Fibroblast of villous mesenchyme (primary cell): ENCODE measurements around the gene MLXIP. TPM values are rescaled to one million over a fixed set of nuclear protein-coding genes. Genes with fewer than 3 reads are reported as not detected.
"Not testable (repeated sequence)": the region's sequence is repeated elsewhere in the genome, so short reads cannot be mapped to it uniquely, and the experiment has no call there.

Experiments
- DNase-seq: peaks from one replicate; pipeline ENCODE4 v3.0.0-alpha.2; 2010; ENCODE audit warnings: low read depth
- H3K4me3 ChIP-seq: 2 replicates; pipeline ENCODE4 v1.5.1; 2011; ENCODE audit warnings: low read depth, mild to moderate bottlenecking, low read length
- total RNA-seq: library from RNA; depleted of rRNA; stranded (reverse); fragments of >200 nt; gene quantifications from 2 replicates; pipeline ENCODE4 v1.2.3, GENCODE V29; 2012
- TF ChIP-seq, protein P1 (sequence below): IDR thresholded peaks from 2 replicates; pipeline ENCODE4 v1.5.1; 2012; ENCODE audit warnings: low read depth, mild to moderate bottlenecking, low read length; ENCODE audit not compliant: insufficient read depth

The MLXIP gene
- total RNA-seq, 1 donor, result 16.4 TPM

DNA sequence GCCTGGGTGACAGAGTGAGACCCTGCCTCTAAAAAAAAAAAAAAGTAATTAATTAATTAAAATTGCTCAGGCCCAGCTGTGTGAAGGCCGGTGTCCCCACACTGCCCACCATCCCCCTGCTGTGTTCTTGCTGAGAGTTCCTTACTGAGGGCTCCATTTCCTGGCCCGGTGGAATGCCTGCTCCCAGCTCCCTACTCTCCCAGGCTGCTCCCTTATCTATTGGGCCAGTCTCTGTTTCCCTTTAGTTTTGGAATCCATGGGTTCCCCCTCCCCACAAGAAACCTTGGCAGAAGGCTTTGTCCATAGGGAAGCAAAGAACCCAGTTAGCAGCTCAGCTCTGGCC, 19.0 kb downstream of the MLXIP start:
- TF ChIP-seq, protein P1, sequence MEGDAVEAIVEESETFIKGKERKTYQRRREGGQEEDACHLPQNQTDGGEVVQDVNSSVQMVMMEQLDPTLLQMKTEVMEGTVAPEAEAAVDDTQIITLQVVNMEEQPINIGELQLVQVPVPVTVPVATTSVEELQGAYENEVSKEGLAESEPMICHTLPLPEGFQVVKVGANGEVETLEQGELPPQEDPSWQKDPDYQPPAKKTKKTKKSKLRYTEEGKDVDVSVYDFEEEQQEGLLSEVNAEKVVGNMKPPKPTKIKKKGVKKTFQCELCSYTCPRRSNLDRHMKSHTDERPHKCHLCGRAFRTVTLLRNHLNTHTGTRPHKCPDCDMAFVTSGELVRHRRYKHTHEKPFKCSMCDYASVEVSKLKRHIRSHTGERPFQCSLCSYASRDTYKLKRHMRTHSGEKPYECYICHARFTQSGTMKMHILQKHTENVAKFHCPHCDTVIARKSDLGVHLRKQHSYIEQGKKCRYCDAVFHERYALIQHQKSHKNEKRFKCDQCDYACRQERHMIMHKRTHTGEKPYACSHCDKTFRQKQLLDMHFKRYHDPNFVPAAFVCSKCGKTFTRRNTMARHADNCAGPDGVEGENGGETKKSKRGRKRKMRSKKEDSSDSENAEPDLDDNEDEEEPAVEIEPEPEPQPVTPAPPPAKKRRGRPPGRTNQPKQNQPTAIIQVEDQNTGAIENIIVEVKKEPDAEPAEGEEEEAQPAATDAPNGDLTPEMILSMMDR, result no peak
- DNase-seq, result peak; percentile 50
- no peak overlapping the region for H3K4me3 ChIP-seq

DNA sequence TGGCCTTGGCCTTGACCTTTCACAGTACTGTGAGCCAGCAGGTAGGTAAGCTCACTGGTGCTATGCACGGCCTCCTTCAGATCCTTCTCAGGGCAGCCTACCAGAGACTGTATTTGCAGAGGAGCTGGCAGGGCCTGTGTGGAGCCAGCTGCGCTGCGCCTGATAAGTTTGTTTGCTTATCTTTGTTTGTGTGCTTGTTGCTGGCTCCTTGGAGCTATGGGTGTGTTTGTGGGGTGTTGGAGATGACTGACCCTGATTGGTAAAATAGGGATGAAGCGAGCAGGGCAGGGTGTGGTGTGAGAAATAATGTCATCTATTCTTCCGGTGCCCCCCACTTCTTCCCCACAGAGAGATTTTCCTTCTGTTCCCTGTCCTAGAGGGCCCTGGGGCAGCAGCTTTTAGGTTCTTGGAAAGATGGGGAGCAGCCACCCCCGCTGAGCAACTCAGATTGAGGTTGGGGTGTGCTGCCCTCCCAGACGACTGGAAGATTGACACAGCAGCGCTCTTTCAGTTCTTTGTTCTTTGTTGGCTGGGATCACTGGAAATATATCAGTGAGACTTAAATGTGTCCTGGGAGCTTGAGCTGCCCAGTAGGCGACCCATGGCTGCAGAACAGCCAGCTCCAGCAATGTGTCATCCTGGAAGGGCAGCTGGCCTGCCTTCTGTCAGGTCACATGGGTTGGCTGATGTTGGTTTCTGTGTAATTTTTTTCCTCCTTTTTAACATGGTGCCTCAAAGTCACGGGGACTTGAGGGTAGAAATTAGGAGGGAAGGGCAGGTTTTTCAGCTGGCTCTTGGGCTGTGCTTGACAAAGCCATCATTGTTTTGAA, 19.6 kb downstream of the MLXIP start:
- TF ChIP-seq, protein P1, result no peak
- DNase-seq, result peak; percentile 78

DNA sequence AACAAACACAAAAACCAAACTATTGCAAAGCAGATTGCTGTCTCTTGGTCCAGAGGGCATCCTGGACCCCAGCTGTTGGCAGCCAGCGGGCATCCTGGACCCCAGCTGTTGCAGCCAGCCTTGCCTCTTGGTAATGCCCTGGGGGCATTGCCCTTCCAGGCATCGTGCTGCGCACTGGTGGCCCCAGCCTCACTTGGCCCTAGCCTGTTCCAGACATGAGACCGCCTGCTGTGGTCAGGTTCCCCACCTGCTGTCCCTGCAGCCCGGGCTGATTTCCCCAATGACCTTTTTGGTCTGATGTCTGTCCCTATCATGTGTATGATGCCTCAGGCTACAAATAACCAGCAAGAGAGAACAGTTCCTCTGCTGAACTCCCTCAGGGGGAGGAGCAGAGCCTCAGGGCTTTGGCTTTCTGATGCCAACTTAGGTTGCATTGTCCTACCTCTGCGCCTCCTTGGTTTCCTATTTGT, 20.8 kb downstream of the MLXIP start:
- TF ChIP-seq, protein P1, result no peak
- H3K4me3 ChIP-seq, result no peak overlapping the region
- no peak for DNase-seq

More for the DNA sequence above, 19.6 kb downstream of the MLXIP start:
- no peak overlapping the region for H3K4me3 ChIP-seq

DNA sequence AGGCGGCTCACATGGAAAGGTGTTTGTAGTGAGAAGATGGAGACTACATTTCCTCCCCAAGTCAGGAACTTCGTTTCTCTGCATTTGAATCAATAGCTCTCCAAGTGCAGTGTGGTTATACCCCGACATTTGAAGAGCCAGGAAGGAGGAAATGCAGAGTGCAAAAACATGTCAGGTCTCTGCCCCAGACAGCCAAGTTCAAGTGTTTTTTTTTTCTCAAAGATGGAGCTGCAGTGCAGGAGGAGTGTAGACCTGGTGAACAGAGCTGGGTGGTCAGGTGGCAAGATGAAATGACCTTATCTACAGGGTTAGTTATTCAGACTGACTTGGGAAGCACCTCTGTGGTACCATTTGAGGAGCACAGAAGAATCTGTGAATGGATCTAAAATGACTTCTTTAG, 21.3 kb downstream of the MLXIP start:
- H3K4me3 ChIP-seq, result no peak overlapping the region
- DNase-seq, result no peak
- TF ChIP-seq, protein P1, result no peak

DNA sequence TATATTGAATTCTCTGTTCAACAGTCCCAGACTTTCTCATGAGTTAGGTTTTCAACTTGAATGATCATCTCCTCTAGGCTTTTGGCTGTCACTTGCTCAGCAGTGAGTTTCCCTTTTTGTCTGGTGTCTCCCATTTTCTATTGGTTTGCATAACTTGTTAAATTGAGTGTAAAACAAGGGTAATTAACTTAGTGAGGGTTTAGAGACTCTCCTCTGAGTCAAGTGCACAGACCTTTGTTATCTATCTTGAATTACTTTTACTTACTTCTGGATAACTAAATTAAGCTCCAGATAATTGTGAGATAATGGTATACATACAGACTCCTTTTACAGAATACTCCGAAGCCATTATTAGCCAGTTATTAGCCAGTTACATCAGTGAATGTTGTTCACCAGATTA, 22.0 kb downstream of the MLXIP start:
- no peak overlapping the region for H3K4me3 ChIP-seq
- TF ChIP-seq, protein P1, result no peak
- DNase-seq, result no peak

DNA sequence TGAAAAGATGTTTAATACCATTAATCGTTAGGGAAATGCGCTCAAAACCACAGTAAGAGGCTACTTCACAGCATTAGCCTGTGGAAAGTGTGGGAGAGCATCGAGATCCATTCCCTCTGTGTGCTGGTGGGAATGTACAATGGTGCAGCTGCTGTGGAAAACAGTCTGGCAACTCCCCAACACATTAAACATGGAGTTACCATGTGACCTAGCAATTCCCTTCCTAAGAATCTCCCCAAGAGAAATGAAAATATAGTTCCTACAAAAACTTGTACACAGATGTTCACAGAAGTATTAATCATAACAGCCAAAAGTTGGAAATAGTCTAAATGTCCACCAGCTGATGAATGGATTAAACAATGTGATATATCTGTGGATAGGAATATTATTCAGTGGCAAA, 23.8 kb downstream of the MLXIP start:
- TF ChIP-seq, protein P1, result no peak
- H3K4me3 ChIP-seq, result no peak overlapping the region
- DNase-seq, result peak; percentile 55

DNA sequence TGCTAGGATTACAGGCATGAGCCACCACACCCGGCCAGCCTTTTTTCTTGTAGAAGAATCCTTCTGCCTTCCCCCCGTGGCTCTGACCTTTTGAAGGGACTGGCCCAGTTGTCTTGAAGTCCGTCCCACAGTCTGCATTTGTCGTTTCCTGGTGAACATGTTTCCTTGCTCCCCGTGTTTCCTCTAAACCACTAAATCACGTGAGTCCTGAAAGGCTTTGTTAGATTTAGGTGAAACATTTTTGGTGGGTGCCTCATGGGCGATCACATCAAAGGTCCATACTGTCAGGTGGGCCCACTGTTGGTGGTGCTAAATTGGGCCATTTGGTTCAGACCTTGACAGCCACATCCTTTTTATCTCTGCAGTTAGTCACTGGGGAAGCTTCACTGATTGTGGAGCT, 26.3 kb downstream of the MLXIP start:
- TF ChIP-seq, protein P1, result no peak
- no peak for DNase-seq
- no peak overlapping the region for H3K4me3 ChIP-seq

DNA sequence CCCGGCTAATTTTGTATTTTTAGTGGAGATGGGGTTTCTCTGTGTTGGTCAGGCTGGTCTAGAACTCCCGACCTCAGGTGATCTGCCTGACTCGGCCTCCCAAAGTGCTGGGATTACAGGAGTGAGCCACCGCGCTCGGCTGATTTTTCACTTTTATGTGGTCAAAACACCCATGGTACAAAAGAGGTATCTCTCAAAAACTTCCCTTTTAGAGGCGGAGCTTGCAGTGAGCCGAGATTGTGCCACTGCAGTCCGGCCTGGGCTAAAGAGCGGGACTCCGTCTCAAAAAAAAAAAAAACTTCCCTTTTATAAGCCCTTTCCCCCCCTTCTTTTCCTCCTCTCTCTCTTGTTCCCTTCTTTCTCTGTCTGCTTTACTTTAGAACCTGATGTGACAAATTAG, 26.9 kb downstream of the MLXIP start:
- not testable (repeated sequence) for DNase-seq, H3K4me3 ChIP-seq
